Stimulated activated CD8-positive, alpha-beta memory T cell treated with anti-CD3 and anti-CD28 coated beads, Interleukin-7, amount 100 ng/mL, for 1 hour (primary cell): Measurements from ENCODE around the gene TANC1.

Experiments used
- DNase-seq, 2 donors: peaks; one replicate each; pipeline ENCODE4 v3.0.0-alpha.2; 2020; ENCODE audit warnings: low read depth in 2 of 2

Gene TANC1

DNA sequence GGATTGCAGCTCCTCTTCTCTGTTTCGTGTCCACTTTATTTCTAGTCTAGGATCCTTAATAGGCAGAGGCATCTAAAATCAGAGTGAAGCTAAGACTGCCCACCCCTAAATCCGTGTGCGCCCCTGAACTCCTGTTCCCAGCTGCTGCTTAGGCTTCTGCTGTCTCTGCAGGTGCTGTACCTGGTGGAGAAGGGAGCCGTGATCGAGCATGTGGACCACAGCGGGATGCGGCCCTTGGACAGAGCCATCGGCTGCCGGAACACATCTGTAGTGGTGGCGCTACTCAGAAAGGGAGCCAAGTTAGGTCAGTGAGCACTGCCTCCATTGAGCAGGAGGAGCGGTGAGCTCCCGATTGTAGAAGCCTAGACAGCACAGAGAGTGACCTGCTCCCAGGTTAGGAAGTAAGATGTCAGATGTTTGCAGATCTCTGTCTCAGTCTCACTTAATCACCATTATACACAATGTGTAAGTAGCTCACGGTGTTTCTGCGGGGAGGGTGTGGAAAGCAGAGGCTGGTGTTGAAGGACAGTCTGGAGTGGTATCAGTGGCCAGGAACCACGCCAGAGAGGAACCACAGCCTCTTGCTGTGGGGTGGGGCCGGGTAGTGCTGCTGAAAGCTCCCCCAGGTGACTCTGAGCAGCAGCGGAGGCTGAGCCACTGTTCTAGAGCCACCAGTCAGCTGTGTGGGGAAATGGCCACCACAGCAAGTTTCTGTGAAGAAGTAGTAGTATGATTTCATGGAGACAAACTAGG, 255.8 kb downstream of the TANC1 start:
- DNase-seq: no peak

DNA sequence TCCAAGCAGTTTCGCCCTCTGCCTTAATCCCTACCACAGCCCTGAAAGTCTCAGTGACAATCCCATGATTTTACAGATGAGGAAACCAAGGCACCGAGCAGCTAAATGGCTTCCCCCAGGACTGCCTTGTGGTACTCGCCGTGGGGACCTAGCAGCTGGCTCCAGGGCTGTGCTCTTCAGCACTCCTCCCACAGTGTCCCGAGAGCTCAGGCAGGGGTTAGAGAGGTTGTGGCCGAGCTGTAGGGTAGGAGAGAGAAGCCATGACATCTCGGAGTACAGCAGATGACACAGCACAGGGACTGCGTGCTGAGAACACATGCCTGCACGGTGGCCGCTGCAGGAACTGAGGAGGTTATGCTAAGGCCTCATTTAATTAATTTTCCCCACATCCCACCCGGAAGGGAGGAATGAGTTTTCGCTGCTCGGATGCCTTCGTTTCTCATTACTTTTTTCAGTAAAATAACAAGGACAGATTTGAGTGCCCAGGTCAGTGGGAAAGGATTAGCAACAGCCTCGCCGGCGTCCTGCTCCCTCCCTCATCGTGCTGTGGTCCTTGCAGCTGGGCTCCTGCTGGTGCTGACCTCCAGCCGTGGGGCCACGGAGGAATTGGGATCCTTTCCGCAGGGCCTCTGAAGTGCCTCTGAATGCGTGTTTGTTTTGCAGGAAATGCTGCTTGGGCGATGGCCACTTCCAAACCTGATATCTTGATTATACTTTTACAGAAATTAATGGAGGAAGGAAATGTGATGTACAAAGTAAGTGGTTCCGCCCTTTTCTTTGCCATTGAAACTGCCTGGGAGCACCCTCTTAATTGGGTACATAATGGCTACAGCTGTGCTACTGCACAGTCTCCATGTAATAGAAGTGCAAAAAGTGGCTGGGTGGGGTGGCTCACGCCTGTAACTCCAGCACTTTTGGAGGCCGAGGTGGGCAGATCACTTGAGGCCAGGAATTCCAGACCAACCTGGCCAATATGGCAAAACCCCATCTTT, 256.9 kb downstream of the TANC1 start:
- DNase-seq: no peak

DNA sequence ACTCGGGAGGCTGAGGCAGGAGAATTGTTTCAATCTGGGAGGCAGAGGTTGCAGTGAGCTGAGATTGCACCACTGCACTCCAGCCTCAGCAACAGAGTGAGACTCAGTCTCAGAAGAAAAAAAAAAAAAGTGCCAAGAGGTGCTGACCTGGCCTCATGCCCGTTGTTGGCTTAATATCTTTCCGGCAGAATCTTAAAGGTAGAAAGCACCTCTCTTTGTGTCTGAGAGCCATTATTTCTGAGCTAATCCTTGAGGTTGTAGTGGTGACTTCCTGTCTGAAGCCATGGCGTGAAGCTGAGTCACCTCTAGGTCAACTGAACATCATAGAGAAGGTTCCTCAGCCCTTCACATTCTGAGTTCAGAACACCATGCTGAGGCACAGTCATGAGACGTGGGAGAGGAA, 257.6 kb downstream of the TANC1 start:
- DNase-seq: no peak

DNA sequence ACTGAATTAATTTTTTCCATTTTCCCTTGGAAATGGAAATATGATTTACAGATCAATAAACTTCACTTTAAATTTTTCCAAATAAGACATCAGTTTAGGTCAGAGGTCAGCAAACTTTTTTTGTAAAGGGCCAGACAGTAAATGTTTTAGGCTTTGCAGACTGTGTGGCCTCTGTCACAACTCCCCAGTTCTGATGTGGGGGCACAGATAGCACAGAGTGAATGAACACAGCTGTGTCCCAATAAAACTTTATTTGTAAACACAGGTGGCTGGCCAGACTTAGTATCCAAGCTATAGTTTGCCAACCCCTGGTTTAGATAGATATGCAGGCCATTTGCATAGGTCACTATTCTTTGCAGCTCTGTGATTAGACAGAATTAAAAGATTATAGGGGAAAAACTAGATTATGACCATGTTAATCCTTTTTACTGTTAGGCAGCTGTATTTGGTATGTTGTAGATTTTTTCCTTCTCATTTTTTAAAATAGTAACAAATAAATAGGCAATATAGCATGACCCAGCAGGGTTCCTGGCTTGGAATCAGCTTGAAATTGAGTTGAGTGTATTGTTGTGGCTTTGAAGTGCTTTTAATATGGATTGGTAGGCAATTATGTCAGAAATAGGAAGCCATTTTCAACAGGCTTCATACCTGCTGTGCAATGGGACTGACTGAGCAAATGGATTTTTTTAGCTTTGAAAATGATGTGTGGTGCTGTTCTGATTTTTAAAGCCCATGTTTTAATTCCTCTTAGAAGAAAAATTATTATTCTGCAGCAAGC, 258.4 kb downstream of the TANC1 start:
- DNase-seq: no peak

- no peak for DNase-seq
Measured at GRCh38 chr2:159227467-159227866, 259.0 kb downstream of the TANC1 start.

DNA sequence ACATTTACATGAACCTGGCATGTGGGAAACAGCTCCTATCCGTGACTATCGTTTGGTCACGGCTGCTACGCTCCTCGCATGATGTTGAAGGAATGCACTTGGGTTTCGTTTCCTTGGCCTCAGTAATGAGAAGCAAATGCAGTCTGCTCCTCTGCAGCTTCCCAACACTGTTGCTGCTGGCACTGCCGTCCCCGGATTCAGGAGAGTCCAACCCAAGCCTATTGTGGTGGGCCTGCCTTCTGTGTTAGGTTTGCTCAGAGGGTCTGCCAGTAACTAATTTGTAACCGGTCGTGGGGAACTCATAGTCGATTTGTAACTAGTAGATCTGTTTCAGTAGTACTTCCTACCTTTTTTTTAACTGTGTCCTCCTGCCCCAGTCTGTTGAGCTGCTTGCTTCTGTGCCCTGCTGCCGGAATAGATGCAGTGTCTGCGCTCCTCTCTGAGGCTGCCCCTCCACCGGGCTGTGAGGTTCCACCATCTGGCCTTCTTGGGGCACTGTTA, 259.7 kb downstream of the TANC1 start:
- no peak for DNase-seq

GRCh38 chr2:159229476-159230144, 261.2 kb downstream of the TANC1 start:
- no peak for DNase-seq

DNA sequence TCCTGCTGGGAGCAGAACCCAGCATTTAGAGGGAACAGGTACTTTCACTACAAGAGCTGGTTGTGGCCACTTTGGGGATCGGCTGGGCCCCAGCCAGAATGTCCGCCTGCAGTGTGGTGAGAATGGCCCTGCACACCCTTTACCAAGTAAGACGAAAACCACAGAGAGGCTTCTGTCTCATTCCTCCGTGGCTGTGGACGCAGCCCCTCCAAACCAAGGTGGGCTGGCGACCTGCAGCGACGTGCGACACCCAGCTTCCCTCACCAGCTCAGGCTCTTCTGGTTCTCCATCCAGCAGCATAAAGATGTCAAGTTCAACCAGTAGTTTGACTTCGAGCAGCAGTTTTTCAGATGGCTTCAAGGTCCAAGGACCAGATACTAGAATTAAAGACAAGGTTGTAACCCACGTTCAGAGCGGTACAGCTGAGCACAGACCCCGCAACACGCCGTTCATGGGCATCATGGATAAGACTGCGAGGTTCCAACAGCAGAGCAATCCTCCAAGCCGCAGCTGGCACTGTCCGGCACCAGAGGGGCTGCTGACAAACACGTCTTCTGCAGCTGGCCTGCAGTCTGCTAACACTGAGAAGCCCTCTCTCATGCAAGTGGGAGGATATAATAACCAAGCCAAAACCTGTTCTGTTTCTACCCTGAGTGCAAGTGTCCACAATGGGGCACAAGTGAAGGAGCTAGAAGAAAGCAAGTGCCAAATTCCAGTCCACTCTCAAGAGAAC, 261.9 kb downstream of the TANC1 start:
- no peak for DNase-seq

DNA sequence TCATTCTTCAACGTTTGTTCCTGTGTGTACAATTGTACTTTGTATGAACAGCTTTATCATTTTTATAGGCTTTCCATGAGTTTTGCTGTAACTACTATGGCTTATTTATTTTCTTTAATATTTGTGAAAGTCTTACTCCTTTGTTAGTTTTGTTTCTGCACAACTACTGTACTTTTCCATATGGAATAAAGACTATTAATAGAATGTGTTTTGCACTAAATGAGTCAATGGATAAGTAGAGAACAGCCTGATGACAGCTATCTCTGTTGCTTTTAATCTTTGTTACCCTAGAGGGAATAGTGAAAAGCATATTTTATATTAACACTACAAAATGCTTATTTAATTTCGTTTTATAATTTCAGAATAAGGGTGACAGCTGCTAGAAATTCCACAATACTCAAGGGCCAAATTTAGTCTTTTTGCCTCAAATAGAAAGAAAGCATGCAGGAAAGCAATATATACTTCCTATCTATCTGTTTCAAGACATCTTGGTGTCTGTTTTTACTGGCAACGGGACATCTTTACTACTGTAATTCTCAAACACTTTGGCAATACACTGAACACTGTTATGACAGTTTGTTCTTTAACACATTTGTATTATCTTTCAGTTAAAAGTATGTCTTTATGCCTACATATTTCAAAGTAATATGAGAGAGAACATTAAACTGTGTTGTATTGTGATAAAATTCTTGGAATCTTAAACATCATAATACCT, 264.2 kb downstream of the TANC1 start:
- no peak for DNase-seq

DNA sequence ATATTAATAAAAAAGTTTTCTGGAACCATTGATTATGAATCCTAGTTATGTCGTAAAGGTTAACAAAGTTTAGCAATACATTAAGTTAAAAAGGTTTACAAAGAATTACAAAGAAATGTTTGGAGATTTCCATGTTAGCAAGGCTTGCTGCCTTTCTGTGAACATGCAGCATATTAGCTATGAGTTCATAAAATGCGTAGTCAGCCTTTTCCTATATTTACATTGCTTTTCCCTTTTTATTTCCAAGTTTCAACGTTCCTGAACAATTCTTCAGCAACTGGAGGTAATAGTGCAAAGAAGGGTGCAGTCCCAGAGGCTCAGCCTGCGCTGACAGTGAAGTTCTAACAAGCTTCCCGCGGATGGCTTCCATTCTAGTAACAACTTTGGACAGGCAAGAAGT, 266.4 kb downstream of the TANC1 start:
- no peak for DNase-seq

DNA sequence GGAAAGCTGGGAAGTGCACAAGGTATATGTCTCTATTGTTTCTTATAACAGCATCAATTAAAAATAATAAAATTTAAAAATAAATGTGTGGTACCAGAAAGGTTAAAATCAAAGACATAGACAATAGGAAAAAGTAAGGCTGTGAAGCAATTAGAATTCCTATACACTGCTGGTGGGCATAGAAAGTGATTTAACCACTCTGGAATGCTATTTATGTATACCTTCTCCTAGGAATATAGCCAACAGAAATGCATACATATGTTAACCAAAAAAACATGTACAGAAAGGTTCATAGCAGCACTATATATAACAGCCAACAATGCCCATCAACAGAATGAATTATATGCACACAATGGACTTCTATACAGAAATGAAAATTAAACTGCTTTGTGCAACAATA, 275.1 kb downstream of the TANC1 start:
- DNase-seq: no peak

DNA sequence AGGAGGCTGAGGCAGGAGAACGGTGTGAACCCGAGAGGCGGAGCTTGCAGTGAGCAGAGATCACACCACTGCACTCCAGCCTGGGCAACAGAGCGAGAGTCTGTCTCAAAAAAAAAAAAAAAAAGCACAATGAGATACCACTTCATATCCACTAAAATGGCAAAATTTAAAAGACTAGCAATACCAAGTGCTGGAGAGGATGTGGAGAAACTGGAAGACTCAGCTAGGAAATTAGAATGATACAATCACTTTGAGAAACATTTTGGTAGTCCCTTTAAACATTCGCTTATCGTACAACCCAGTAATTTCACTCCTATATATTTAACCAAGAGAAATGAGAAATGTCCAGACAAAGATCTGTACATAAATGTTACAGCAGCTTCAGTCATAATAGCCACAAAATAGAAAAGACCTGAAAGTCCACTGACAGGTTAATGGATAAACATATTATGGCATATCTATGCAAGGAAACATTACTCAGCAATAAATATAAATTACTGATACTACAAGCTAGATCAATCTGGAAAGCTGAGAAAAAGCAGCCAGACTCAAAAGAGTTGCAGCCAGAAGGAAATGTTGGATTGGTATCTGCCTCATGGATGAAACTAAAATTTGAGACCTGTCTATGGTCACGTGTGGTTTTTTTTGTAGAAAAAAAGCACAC, 278.0 kb downstream of the TANC1 start:
- no peak for DNase-seq

DNA sequence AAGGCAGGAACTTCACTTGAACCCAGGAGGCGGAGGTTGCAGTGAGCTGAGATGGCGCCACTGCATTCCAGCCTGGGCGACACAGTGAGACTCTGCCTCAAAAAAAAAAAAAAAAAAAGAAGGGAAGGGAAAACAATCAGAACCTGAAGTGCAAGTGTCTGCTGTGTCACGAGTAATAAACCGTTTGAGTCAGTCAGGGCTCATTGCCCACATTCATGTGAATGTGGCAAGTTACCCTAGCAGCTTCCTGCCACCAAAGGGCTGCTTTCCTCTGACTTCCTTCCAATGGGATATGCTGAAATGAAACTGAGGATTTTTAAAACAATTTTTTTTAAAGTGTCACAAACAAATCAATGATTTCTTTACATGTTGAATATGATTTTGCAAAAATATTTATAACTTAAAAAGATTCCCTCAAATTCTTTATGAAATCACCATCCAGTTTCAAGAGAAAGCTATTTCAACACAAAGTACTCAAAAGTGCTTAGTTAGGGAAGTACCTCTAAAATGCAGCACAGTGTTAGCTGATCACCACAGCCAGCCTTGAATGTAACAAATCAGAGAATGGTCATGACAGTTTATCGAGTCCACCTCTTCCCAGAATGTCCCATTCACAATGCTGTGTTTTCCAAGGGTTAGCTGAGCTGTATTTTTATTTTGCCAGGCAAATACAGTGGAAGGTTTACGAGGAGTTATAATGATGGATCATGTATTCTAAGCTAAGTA, 281.7 kb downstream of the TANC1 start:
- no peak for DNase-seq

GRCh38 chr2:159251296-159252173, 283.1 kb downstream of the TANC1 start:
- DNase-seq: no peak

GRCh38 chr2:159252905-159253304, 284.5 kb downstream of the TANC1 start:
- no peak for DNase-seq

- DNase-seq: no peak
Measured at GRCh38 chr2:159256159-159256558, 287.7 kb downstream of the TANC1 start.

- no peak for DNase-seq
Measured at GRCh38 chr2:159262226-159262625, 293.8 kb downstream of the TANC1 start.

- DNase-seq: no peak
Measured at GRCh38 chr2:159262904-159263303, 294.5 kb downstream of the TANC1 start.
